HG03575 (cell line): ENCODE measurements around the gene NPPA.

Experiments
- ATAC-seq: cut with Tn5 transposase; IDR thresholded peaks from one replicate; pipeline ENCODE4 v1.9.1; 2021; ENCODE audit not compliant: unreplicated experiment, insufficient number of reproducible peaks, low FRiP score; ENCODE audit errors: extremely low read depth

The NPPA gene

GRCh38 chr1:11877074-11877473 is 29.5 kb upstream of the NPPA start:
- no peak for ATAC-seq

GRCh38 chr1:11875094-11875493 is 27.5 kb upstream of the NPPA start:
- ATAC-seq, result no peak

GRCh38 chr1:11874624-11875023 is 27.0 kb upstream of the NPPA start:
- ATAC-seq, result no peak

GRCh38 chr1:11874258-11874562 is 26.6 kb upstream of the NPPA start:
- ATAC-seq, result no peak

- ATAC-seq, result no peak
These were observed 26.0 kb upstream of the NPPA start for GRCh38 chr1:11873395-11874257.

GRCh38 chr1:11872545-11872944 is 25.0 kb upstream of the NPPA start:
- no peak for ATAC-seq

- no peak for ATAC-seq
These were observed 22.1 kb upstream of the NPPA start for GRCh38 chr1:11869650-11870207.

GRCh38 chr1:11869104-11869503 is 21.5 kb upstream of the NPPA start:
- ATAC-seq, result no peak

GRCh38 chr1:11868331-11868980 is 20.9 kb upstream of the NPPA start:
- no peak for ATAC-seq

GRCh38 chr1:11862890-11863289 is 15.3 kb upstream of the NPPA start:
- ATAC-seq, result no peak

GRCh38 chr1:11860587-11860986 is 13.0 kb upstream of the NPPA start:
- no peak for ATAC-seq

- ATAC-seq, result no peak
These were observed 12.5 kb upstream of the NPPA start for GRCh38 chr1:11860083-11860482.

- no peak for ATAC-seq
These were observed 11.6 kb upstream of the NPPA start for GRCh38 chr1:11858968-11859871.

- no peak for ATAC-seq
These were observed 11.0 kb upstream of the NPPA start, which contains the start of gene NPPB for GRCh38 chr1:11858613-11858967. TSS of gene NPPB (minus strand) at chr1:11858945. CDS start at chr1:11858833, 112 bp downstream.

GRCh38 chr1:11858158-11858557 is 10.6 kb upstream of the NPPA start:
- no peak for ATAC-seq

GRCh38 chr1:11857164-11857851 is 9.7 kb upstream of the NPPA start:
- no peak for ATAC-seq

GRCh38 chr1:11856698-11857097 is 9.1 kb upstream of the NPPA start:
- no peak for ATAC-seq

GRCh38 chr1:11855430-11855829 is 7.8 kb upstream of the NPPA start:
- ATAC-seq, result no peak

- ATAC-seq, result no peak
These were observed 6.9 kb upstream of the NPPA start for GRCh38 chr1:11854519-11854918.
